Epithelial cell of prostate (primary cell): Measurements from ENCODE around the gene ROBO4.

Experiments
- DNase-seq: peaks from one replicate; pipeline ENCODE4 v3.0.0-alpha.2; 2011; ENCODE audit warnings: low read depth, low spot score
- H3K27ac ChIP-seq: fragments of 450-650 bp; 2 replicates; pipeline ENCODE4 v1.5.1; 2017; ENCODE audit warnings: mild to moderate bottlenecking

ROBO4 gene

GRCh38 chr11:124897674-124898262 is at the start of gene ROBO4:
TSS of gene ROBO4 (minus strand) at chr11:124897865. CDS start at chr11:124897795, 70 bp downstream.
- peak within 1 kb of the TSS; percentile 98 for H3K27ac ChIP-seq
- no peak for DNase-seq

GRCh38 chr11:124946735-124947141 is 49.1 kb upstream of the ROBO4 start:
- DNase-seq, result no peak
- peak overlapping the region; percentile 54 for H3K27ac ChIP-seq

GRCh38 chr11:124945826-124946225 is 48.2 kb upstream of the ROBO4 start:
- no peak overlapping the region for H3K27ac ChIP-seq
- no peak for DNase-seq

- DNase-seq, result no peak
- no peak overlapping the region for H3K27ac ChIP-seq
Measured at GRCh38 chr11:124944565-124944964, 46.9 kb upstream of the ROBO4 start.

GRCh38 chr11:124943741-124944140 is 46.1 kb upstream of the ROBO4 start:
- no peak overlapping the region for H3K27ac ChIP-seq
- no peak for DNase-seq

- H3K27ac ChIP-seq, result no peak overlapping the region
Measured at GRCh38 chr11:124943254-124943616, 45.6 kb upstream of the ROBO4 start.

GRCh38 chr11:124942466-124943253 is 45.0 kb upstream of the ROBO4 start:
- H3K27ac ChIP-seq, result no peak overlapping the region
- no peak for DNase-seq

More at GRCh38 chr11:124943254-124943616, 45.6 kb upstream of the ROBO4 start:
- DNase-seq, result no peak

GRCh38 chr11:124941703-124942102 is 44.0 kb upstream of the ROBO4 start:
- no peak overlapping the region for H3K27ac ChIP-seq

GRCh38 chr11:124938970-124939369 is 41.3 kb upstream of the ROBO4 start:
- H3K27ac ChIP-seq, result no peak overlapping the region
- no peak for DNase-seq

More at GRCh38 chr11:124941703-124942102, 44.0 kb upstream of the ROBO4 start:
- DNase-seq, result no peak

GRCh38 chr11:124938206-124938765 is 40.6 kb upstream of the ROBO4 start:
- H3K27ac ChIP-seq, result peak overlapping the region; percentile 14

GRCh38 chr11:124937336-124937935 is 39.8 kb upstream of the ROBO4 start:
- DNase-seq, result no peak
- H3K27ac ChIP-seq, result no peak overlapping the region

More at GRCh38 chr11:124938206-124938765, 40.6 kb upstream of the ROBO4 start:
- DNase-seq, result no peak

GRCh38 chr11:124935548-124936514 is 38.2 kb upstream of the ROBO4 start, which contains the start of gene HEPACAM:
TSS of gene HEPACAM (minus strand) at chr11:124936047. CDS start at chr11:124936006, 41 bp downstream.
- H3K27ac ChIP-seq, result no peak within 1 kb of the TSS
- DNase-seq, result no peak

GRCh38 chr11:124934862-124935547 is 37.3 kb upstream of the ROBO4 start:
- no peak overlapping the region for H3K27ac ChIP-seq
- no peak for DNase-seq

GRCh38 chr11:124930799-124931198 is 33.1 kb upstream of the ROBO4 start:
- no peak for DNase-seq
- no peak overlapping the region for H3K27ac ChIP-seq

- no peak for DNase-seq
- H3K27ac ChIP-seq, result no peak overlapping the region
Measured at GRCh38 chr11:124928942-124929665, 31.4 kb upstream of the ROBO4 start.

- DNase-seq, result no peak
- H3K27ac ChIP-seq, result no peak overlapping the region
Measured at GRCh38 chr11:124923296-124923695, 25.6 kb upstream of the ROBO4 start.

- no peak for DNase-seq
- no peak overlapping the region for H3K27ac ChIP-seq
Measured at GRCh38 chr11:124922831-124923230, 25.2 kb upstream of the ROBO4 start.

GRCh38 chr11:124920870-124921609 is 23.4 kb upstream of the ROBO4 start:
- no peak for DNase-seq
- no peak overlapping the region for H3K27ac ChIP-seq
